HG03558 (cell line): ENCODE measurements around the gene AKNA.

ENCODE experiments used
- ATAC-seq: cut with Tn5 transposase; IDR thresholded peaks from one replicate; pipeline ENCODE4 v1.9.1; 2021; ENCODE audit warnings: moderate number of reproducible peaks; ENCODE audit not compliant: unreplicated experiment; ENCODE audit errors: extremely low read depth

AKNA gene

DNA sequence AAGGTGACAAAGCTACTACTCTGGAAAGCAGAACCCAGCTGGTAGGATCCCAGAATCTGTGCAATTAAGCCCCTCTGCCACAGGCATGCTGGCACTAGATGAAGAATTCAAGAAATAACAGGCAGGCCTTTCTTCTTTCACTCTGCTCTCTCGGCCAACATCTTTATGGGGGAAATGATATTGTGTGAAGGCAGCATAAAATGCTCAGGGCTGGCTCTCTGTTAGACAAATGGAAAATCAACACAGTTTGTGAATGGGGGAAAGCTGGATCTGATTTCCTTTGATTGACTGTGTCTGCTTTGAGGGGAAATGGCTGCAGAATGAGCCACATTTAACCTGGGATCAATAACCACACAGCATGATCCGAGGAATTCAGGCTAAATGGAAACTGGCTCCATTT is 29.1 kb upstream of the AKNA start:
- no peak for ATAC-seq

DNA sequence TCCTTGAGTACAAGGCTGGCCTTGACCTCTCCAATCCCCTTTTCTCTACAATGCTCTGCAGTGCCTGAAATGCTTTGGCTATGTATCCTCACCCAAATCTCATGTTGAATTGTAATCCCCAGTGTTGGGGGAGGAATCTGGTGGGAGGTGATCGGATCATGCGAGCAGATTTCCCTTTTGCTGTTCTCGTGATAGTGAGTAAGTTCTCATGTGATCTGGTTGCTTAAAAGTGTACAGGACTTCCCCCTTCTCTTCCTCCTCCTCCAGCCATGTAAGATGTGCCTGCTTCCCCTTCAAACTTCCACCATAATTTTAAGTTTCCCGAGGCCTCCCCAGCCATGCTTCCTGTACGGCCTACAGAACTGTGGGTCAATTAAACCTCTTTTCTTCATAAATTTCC is 28.5 kb upstream of the AKNA start:
- ATAC-seq, result no peak

- no peak for ATAC-seq
Measured at GRCh38 chr9:114414346-114414745, 26.6 kb upstream of the AKNA start.

- no peak for ATAC-seq
Measured at GRCh38 chr9:114413861-114414301, 26.1 kb upstream of the AKNA start.

DNA sequence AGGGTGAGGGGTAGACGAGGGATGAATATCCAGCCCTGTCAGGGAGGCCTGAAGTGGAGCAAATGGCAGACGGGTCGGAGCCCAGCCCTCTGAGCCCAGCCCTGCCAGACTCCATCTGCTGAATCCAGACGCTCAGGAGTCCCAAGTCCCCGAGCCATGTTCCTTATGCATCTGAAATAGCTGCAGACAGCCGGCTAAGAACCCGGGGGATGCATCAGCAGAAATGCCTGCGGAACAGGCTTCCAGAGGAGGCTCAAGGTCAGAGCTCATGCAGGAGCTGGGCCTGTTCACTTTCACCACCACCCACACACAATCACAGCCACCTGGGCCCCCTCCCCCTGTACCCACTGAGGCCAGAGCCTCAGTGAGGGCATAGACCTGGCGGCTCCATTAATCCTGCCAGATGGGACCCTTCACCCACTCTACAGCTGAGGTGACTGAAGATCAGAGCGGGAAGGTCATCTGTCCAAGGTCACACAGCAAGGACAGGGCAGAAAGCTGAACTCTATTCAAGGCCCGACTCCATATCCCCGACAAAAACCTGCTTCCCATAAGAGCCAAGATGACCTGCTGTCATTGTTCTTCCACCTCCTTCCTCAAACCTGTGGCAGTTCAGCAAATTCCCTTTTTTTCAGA is 24.4 kb upstream of the AKNA start:
- no peak for ATAC-seq

GRCh38 chr9:114411452-114411851 is 23.7 kb upstream of the AKNA start:
- ATAC-seq, result no peak

GRCh38 chr9:114410910-114411309 is 23.1 kb upstream of the AKNA start:
- no peak for ATAC-seq

- no peak for ATAC-seq
Measured at GRCh38 chr9:114409842-114410241, 22.1 kb upstream of the AKNA start.

GRCh38 chr9:114409103-114409780 is 21.5 kb upstream of the AKNA start:
- ATAC-seq, result no peak

DNA sequence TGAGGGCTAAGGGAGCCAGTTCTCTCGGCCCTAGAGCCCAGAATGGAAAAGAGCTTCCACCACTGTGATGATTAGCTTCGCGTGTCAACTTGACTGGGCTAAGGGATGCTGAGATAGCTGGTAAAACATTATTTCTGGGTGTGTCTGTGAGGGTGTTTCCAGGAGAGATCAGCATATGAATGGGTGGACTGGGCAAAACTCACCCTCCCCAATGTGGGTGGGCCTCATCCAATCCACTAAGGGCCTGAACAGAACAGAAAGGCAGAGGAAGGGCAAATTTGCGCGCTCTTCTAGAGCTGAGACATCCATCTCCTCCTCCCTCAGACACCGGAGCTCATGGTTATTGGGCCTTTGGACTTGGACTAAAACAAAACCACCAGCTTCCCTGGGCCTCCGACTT is 20.9 kb upstream of the AKNA start:
- no peak for ATAC-seq

DNA sequence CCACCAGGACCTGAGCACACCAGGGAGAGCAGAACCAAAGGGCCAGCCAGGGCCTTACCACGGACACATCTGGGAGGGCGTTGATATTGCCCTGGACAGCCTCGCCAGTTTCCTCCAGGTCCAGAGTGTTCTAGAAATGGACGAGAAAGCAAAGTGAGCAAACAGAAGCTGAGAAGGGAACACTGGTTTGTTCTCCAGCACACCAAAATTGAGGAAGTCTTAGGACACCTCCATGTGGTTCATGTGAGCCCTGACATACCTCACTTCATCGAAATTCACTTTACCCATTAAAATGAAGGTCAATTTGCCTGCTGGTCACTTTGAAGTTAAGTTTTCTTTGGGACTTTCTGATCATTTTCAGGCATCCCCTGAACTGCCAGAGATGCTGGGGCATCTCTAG is 20.1 kb upstream of the AKNA start:
- ATAC-seq, result no peak

DNA sequence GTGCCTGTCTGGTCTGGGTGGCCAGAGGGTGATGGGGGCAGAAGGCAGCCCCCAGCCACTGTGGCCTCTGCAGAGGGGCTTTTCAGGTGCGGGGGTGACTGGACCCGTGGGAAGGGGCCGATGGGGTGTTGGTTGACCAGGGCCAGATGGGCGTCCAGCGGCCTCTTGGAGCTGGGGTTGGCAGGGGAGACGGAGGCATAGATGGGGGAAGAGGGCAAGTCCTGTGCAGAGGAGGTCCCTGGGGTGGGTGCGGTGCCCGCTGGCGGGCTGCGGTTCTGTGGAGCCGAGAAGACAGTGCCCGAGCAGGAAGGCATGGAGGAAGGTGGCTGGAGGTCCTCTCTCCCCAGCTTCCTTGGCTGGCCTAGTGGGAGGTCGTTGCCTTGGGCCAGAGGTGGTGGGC is 18.7 kb upstream of the AKNA start:
- ATAC-seq, result no peak

DNA sequence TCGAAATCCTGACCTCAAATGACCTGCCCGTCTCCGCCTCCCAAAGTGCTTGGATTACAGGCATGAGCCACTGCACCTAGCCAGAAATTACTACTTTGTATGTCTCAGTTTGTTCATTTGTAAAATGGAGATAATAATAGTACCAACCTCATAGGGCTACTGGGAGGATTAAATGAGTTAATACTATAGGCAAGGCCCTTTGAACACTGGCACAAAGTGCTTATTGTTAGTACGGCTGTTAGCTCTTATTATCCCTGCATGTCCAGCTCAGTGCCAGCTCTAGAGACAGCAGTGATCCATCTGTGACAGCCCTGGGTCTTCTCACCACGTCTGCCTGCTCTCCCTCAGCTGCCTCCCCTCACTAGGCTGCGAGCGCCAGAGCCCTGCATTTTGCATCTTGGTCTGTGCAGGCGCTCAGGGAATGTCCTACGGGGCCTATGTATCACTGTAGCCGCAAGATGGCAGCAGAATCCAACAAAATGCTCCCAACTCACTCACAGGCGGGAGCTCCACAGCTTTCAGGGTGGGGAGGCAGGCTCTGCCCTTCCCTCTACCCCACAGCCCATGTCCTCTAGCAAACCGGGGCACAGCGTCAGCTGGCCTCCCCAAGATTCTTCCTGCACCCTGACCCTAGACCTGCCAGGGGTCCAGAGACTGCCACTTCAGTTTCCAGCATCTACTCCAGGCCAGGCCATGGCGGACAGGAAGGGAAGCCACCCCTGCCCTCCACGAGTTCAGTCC is 17.7 kb upstream of the AKNA start:
- ATAC-seq, result no peak

GRCh38 chr9:114404531-114404930 is 16.7 kb upstream of the AKNA start:
- ATAC-seq, result no peak

DNA sequence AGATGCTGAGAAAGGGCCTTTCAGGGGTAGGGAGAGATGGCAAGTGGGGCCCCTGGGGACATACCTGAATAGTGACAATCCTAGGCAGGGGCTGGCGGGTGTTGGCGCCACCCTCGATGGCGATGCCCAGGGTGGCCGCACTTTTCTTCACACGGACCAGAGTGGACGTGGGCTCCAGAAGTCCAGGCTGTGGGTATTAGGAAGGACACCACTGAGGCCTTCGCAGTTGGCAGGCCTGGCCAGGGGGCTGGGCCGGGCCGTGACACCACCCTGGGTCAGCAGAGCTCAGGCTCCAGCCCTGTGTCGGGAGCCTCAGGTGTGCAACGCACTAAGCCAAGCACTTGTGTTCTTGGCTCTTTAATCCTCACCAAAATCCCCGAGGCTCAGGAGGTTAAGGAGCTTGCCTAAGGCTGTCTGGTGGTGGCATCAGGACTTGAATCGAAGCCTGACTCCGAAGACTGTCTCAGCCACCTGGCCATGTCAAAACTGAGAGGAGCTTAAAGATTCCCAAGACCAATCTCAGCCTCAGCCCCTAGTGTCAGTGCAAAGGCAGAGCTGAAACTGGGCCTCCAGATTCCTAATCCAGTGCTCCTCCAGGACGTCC is 15.5 kb upstream of the AKNA start:
- ATAC-seq, result no peak

DNA sequence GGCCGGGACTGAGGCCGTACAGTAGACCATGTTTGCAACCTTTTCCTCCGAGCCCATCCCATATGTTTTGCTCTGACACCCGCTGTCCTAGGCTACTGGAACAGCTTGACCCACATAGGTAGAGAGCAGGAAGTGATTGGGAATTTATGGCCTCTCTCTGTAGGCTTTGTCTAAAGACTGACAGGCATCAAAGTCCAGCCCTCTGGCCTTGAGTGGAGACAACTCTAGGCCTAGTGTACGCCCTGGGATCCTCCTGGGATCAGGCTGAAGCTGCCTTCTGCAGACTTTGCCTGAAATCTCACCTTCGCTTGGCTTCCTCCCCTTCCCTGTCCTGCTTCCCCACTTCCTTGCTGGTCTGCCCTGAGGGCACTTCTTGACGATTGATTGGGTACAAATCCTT is 13.6 kb upstream of the AKNA start:
- ATAC-seq, result no peak

DNA sequence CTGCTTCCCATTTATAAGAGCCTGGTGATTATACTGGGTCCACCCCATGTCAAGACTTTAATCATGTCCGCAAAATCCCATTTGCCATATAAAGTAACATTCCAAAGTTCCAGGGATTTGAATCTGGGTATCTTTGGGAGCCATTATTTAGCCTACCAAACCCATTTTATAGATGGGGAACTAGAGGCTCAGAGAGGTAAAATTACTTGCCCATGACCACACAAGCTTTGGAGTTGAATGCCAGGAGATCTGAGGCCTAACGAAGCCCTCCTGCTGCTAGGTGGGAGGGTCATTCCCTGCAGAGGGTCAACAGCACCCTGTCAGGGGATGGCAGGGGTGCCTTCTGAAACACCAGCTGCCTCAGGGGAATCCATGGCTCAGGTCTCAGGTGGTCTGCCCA is 13.0 kb upstream of the AKNA start:
- no peak for ATAC-seq

- no peak for ATAC-seq
Measured at GRCh38 chr9:114400219-114400618, 12.4 kb upstream of the AKNA start.

- ATAC-seq, result no peak
Measured at GRCh38 chr9:114399381-114399780, 11.6 kb upstream of the AKNA start.

DNA sequence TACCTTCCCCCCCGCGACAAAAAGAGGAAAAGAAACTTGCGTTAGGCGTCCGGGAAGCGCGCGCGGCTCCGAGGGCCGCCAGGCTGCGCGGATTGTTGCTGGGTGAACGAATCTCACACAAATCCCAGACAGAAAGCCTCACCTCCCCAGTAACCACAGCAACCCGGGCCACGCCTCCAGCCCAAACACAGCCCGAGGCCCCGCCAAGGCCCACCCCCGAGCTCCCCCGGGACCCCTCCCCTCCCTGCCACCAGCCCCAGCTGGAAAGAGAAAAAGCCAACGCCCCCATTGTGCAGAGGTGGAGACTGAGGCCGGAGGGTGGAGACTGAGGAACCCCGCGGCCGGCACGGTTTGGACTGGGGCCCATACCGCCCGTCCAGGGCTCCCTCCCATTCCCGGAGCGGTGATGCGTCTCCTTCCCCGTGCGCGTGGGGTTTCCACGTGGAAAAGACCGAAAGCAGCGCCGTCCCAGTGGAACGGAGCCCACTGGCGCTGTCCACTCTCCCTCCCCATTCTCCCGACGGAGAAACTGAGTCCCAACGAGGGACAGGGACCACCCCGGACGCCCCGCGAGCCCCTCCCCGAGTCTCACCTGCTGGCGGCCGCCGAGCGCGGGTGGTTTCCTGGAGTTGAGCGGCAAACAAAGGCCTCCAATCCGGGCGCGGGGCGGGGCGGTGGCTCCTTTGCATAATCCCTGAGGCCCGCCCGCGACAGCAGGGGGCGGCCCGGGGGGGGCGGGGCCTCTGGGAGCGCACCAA is 10.2 kb upstream of the AKNA start:
- ATAC-seq, result peak; percentile 61
